ENCODE measurements around the gene HPS4. TPM values are rescaled to one million over a fixed set of nuclear protein-coding genes. Genes with fewer than 3 reads are reported as not detected.

Gene HPS4
- total and polyA plus RNA-seq, 10 of the 15 experiments (the other 5 are each of a cell fraction or from before 2014, with no cell fraction given) = 11.7 to 36.7 (median 30.8) TPM

DNA sequence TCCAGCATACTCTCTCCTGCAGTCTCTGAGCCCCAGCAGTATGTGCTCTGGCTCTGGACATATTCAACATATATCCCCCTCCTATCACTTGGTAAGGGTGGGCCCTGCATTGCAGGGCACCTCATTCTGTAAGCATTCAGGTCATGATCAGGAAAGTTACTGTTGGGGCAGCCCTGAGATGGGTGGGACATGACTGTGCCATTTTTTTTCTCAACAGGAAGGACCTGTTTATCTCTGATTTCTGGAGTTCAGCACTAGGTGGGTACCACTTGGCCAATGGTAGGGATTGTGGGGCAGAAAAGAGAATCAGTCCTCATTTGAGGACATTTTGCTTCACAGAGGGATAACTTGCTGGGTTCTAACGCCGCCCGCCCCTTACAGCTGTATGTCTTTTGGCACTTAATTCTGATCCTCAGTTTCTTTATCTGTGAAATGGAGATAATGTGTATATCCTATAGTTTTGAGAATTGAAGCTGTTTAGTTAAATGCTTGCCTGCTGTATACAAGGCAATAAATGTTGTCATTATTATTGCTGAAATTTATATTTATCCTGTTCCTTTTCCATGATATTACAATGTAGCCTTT, 2.3 kb upstream of the HPS4 start (continued):
- TF ChIP-seq SPI1 (IDR thresholded peaks at IDR 0.05; ENCODE audit: borderline replicate concordance, insufficient read depth, low read depth, low read length) = no peak
- TF ChIP-seq EGR1 (IDR thresholded peaks at IDR 0.05; ENCODE audit: borderline replicate concordance in 1 of 2, low read depth in 2 of 2, low read length in 2 of 2) = no peak
- no peak for TF ChIP-seq ZNF24 (IDR thresholded peaks at IDR 0.05)

DNA sequence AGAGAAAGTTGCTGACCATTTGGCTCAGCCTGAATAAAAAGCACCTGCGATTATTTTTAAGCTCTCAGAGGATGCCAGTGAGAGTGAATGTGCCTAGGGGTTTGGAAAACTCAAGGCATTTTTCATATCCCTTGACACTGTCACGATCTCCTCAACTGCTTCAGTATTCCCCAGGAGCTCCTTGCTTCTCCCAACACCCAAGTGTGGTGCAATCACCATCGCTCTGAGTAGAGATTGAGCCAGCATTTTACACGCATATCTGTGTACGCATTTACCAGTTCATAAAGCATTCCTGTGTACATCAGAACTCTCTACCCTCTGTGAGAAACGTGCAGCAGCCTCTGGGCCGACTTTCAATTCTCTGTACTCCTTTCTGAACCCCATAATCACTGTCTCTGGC, 1.4 kb upstream of the HPS4 start:
- Histone ChIP-seq H3K4me3 (peak overlapping the region; percentile 97; the same call in 1 of the 2 replicates), H3K9me3 (replicated peaks; ENCODE audit: control insufficient read depth, insufficient read depth, low read length) (no peaks in the 10 kb centered on the region), H3K36me3 (ENCODE audit: control insufficient read depth in 2 of 2, insufficient read depth in 2 of 2, low read length in 1 of 2) (peaks cover 4 to 10% of the 10 kb centered on the region in 2 experiments), H3K4me2 (ENCODE audit: control insufficient read depth, insufficient read depth) (peak overlapping the region; percentile 50), H2AFZ (ENCODE audit: control insufficient read depth, low read depth, low read length) (no peak overlapping the region), H3K27ac (ENCODE audit: control insufficient read depth, insufficient read depth) (no peak overlapping the region), H3K27me3 (replicated peaks in 1 of 2; ENCODE audit: control insufficient read depth in 2 of 2, insufficient read depth in 2 of 2, low read length in 1 of 2) (no peaks in the 10 kb centered on the region), H4K20me1 (ENCODE audit: control insufficient read depth, insufficient read depth) (no peaks in the 10 kb centered on the region), H3K9ac (ENCODE audit: control insufficient read depth, insufficient read depth, low read length) (no peak overlapping the region), H3K79me2 (ENCODE audit: control insufficient read depth, insufficient read depth, low read length) (peaks cover 39% of the 10 kb centered on the region), H3K4me1 (ENCODE audit: control insufficient read depth, insufficient read depth, low read length) (peaks cover 19% of the 10 kb centered on the region)
- ChIA-PET CTCF (interaction anchor here (0.5 to 7.1 kb wide), 7 partner anchors 13 to 188 kb away, joined by 3 to 47 read pairs (median 5); partner anchors contain the start of gene TFIP11), SMC1A (ENCODE audit: uncharacterized antibody, unreplicated experiment) (interaction anchor here (1.1 to 2.3 kb wide), 9 partner anchors 17 to 188 kb away, joined by 3 to 15 read pairs (median 4); no protein-coding TSS in a partner anchor), RAD21 (ENCODE audit: unreplicated experiment) (interaction anchor here (1.4 kb wide), 1 partner anchor 180 kb away, joined by 4 read pairs; no protein-coding TSS in a partner anchor), POLR2A (interaction anchor here (0.5 to 1.4 kb wide), 2 partner anchors 49 to 56 kb away, joined by 3 read pairs; no protein-coding TSS in a partner anchor)
- ATAC-seq (no peak), DNase-seq (ENCODE audit: low read depth, low spot score) (no peak), FAIRE-seq (no peak)
- intact Hi-C loops (cut with micrococcal nuclease; ENCODE audit: unreplicated experiment) = no loop called here
- in situ Hi-C loops (cut with MboI) = no loop called here
- 70% methylated on average over 7 of the region's 7 CpGs for WGBS (ENCODE audit: insufficient coverage, insufficient replicate concordance, low lambda C conversion rate, missing lambda C conversion rate)
- BruUV-seq (replicated peaks) = no TSS peak
- TF ChIP-seq HDAC2 (IDR thresholded peaks at IDR 0.05) = no peak
- TF ChIP-seq, protein P1, sequence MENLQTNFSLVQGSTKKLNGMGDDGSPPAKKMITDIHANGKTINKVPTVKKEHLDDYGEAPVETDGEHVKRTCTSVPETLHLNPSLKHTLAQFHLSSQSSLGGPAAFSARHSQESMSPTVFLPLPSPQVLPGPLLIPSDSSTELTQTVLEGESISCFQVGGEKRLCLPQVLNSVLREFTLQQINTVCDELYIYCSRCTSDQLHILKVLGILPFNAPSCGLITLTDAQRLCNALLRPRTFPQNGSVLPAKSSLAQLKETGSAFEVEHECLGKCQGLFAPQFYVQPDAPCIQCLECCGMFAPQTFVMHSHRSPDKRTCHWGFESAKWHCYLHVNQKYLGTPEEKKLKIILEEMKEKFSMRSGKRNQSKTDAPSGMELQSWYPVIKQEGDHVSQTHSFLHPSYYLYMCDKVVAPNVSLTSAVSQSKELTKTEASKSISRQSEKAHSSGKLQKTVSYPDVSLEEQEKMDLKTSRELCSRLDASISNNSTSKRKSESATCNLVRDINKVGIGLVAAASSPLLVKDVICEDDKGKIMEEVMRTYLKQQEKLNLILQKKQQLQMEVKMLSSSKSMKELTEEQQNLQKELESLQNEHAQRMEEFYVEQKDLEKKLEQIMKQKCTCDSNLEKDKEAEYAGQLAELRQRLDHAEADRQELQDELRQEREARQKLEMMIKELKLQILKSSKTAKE (IDR thresholded peaks at IDR 0.05; ENCODE audit: low read depth, poor library complexity, severe bottlenecking) = no peak

Data from GM12878 (cell line).